Measurements from ENCODE around the gene ADNP.

DNA sequence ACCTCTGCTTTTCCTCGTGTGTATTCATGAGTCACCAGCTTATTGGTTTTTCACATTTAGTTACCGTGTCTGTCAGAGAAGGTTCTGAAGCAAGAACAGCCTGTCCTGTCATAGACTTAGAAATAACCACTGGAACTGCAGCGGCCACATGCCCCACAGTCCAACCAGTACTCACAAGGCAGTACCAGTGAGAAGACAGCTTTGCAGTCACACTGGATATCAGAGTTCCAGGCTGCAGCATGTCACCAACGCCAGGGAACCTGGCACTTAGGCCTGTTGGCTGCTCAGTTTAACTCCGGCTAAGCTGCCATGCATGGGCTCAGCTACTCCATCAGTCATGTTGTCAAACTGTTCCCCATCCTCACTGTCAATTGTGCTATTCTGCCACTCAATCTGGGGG lies 40.1 kb downstream of the ADNP start:
- TF ChIP-seq, protein P1, sequence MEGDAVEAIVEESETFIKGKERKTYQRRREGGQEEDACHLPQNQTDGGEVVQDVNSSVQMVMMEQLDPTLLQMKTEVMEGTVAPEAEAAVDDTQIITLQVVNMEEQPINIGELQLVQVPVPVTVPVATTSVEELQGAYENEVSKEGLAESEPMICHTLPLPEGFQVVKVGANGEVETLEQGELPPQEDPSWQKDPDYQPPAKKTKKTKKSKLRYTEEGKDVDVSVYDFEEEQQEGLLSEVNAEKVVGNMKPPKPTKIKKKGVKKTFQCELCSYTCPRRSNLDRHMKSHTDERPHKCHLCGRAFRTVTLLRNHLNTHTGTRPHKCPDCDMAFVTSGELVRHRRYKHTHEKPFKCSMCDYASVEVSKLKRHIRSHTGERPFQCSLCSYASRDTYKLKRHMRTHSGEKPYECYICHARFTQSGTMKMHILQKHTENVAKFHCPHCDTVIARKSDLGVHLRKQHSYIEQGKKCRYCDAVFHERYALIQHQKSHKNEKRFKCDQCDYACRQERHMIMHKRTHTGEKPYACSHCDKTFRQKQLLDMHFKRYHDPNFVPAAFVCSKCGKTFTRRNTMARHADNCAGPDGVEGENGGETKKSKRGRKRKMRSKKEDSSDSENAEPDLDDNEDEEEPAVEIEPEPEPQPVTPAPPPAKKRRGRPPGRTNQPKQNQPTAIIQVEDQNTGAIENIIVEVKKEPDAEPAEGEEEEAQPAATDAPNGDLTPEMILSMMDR (conservative IDR thresholded peaks at IDR 0.05), result no peak
- no peak for TF ChIP-seq ZFX (IDR thresholded peaks at IDR 0.05)

All from C4-2B (cell line).